Adrenal gland (tissue), 5 donors: Measurements from ENCODE around the gene ACOT7.

Experiments used
- CTCF ChIP-seq, 6 experiments: fragments of 450-650 bp in 4 of 6; fragments of 200-600 bp in 2 of 6; sonication (generic) in 1 of 6; IDR thresholded peaks; 1 replicate in 5 of 6; 2 replicates in 1 of 6; pipeline versions ENCODE4 v1.5.1 to v1.8.0; 2016 to 2021; ENCODE audit warnings: antibody characterized with exemption in 6 of 6, mild to moderate bottlenecking in 2 of 6, moderate library complexity in 1 of 6
- POLR2A ChIP-seq, 2 donors: fragments of 450-650 bp; IDR thresholded peaks; one replicate each; pipeline ENCODE4 v1.6.1; 2017; ENCODE audit warnings: antibody characterized with exemption in 2 of 2, mild to moderate bottlenecking in 2 of 2, moderate library complexity in 1 of 2
- donor health status: DM: no; HTN: no; CAD: no.

GRCh38 chr1:6384135-6384534, 9.4 kb downstream of the ACOT7 start:
- no peak for TF ChIP-seq CTCF (IDR thresholded peaks at IDR 0.05)
- TF ChIP-seq POLR2A (IDR thresholded peaks at IDR 0.05): no peak
